Bronchial epithelial cell (primary cell): Measurements from ENCODE around the gene CCDC71L. TPM values are rescaled to one million over a fixed set of nuclear protein-coding genes. Genes with fewer than 3 reads are reported as not detected.
"Not testable (repeated sequence)": the region's sequence is repeated elsewhere in the genome, so short reads cannot be mapped to it uniquely, and the experiment has no call there.

ENCODE experiments used
- DNase-seq: peaks from one replicate; pipeline ENCODE4 v3.0.0-alpha.2; 2010; ENCODE audit warnings: low read depth
- FAIRE-seq: peaks from 2 replicates; lab custom pipeline; 2011; peaks lifted over from hg19 to GRCh38; lab: Jason Lieb, UNC
- H3K27me3 ChIP-seq: 2 replicates; pipeline ENCODE4 v1.5.1; 2011; ENCODE audit warnings: low read length; ENCODE audit not compliant: control insufficient read depth, insufficient read depth
- H3K36me3 ChIP-seq: 2 replicates; pipeline ENCODE4 v1.5.1; 2011; ENCODE audit warnings: low read length; ENCODE audit not compliant: control insufficient read depth, insufficient read depth
- H3K4me3 ChIP-seq: 2 replicates; pipeline ENCODE4 v1.5.1; 2011; ENCODE audit warnings: mild to moderate bottlenecking, low read depth, low read length, control low read depth
- CTCF ChIP-seq: IDR thresholded peaks from 2 replicates; pipeline ENCODE4 v1.5.1; 2011; ENCODE audit warnings: mild to moderate bottlenecking, moderate library complexity, low read length, control low read depth, inconsistent platforms; ENCODE audit not compliant: insufficient read depth, severe bottlenecking
- total RNA-seq: library from RNA; depleted of rRNA; stranded (reverse); fragments of >200 nt; gene quantifications from 2 replicates; pipeline ENCODE4 v1.2.1, GENCODE V29; 2014

The CCDC71L gene
- total RNA-seq, 1 donor from 2014 or later: 6.6 TPM

- no peak for TF ChIP-seq CTCF
- H3K27me3 ChIP-seq: no peaks in the 10 kb centered on the region
- H3K36me3 ChIP-seq: no peaks in the 10 kb centered on the region
- FAIRE-seq (no peak), DNase-seq (no peak)
- no peak overlapping the region for H3K4me3 ChIP-seq
These were observed 23.0 kb upstream of the CCDC71L start for GRCh38 chr7:106683941-106684340.

GRCh38 chr7:106681815-106682495 is 21.0 kb upstream of the CCDC71L start:
- Histone ChIP-seq H3K36me3 (no peaks in the 10 kb centered on the region), H3K27me3 (no peaks in the 10 kb centered on the region), H3K4me3 (no peak overlapping the region)
- FAIRE-seq (no peak), DNase-seq (peak; percentile 46)
- no peak for TF ChIP-seq CTCF

- TF ChIP-seq CTCF: no peak
- Histone ChIP-seq H3K4me3 (no peak overlapping the region), H3K36me3 (no peaks in the 10 kb centered on the region), H3K27me3 (no peaks in the 10 kb centered on the region)
- FAIRE-seq (no peak), DNase-seq (peak; percentile 33)
These were observed 18.4 kb upstream of the CCDC71L start for GRCh38 chr7:106679153-106679931.

- Histone ChIP-seq H3K4me3 (no peak overlapping the region), H3K36me3 (no peaks in the 10 kb centered on the region), H3K27me3 (no peaks in the 10 kb centered on the region)
- FAIRE-seq: no peak
- DNase-seq: no peak
- TF ChIP-seq CTCF: no peak
These were observed 17.8 kb upstream of the CCDC71L start for GRCh38 chr7:106678795-106679152.

DNA sequence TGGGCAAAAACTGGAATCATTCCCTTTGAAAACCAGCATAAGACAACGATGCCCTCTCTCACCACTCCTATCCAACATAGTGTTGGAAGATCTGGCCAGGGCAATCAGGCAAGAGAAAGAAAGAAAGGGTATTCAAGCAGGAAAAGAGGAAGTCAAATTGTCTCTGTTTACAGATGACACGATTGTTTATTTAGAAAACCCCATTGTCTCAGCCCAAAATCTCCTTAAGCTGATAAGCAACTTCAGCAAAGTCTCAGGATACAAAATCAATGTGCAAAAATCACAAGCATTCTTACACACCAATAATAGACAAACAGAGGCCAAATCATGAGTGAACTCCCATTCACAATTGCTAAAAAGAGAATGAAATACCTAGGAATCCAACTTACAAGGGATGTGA is 15.5 kb upstream of the CCDC71L start:
- DNase-seq, H3K36me3 ChIP-seq, H3K4me3 ChIP-seq, FAIRE-seq, H3K27me3 ChIP-seq: not testable (repeated sequence)

DNA sequence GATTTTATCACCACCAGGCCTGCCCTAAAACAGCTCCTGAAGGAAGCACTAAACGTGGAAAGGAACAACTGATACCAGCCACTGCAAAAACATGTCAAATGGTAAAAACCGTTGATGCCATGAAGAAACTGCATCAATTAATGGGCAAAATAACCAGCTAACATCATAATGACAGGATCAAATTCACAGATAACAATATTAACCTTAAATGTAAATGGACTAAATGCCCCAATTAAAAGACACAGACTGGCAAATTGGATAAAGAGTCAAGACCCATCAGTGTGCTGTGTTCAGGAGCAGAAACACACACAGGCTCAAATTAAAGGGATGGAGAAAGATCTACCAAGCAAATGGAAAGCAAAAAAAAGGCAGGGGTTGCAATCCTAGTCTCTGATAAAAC is 12.7 kb upstream of the CCDC71L start:
- not testable (repeated sequence) for FAIRE-seq, DNase-seq

GRCh38 chr7:106671930-106672329 is 11.0 kb upstream of the CCDC71L start:
- H3K36me3 ChIP-seq, H3K27me3 ChIP-seq, DNase-seq, H3K4me3 ChIP-seq, FAIRE-seq: not testable (repeated sequence)

More for the DNA sequence above, 12.7 kb upstream of the CCDC71L start:
- H3K4me3 ChIP-seq, H3K36me3 ChIP-seq, H3K27me3 ChIP-seq: not testable (repeated sequence)
